HCT116 (cell line): ENCODE results near the gene HOTAIR. TPM values are rescaled to one million over a fixed set of nuclear protein-coding genes. Genes with fewer than 3 reads are reported as not detected.

Experiments
- ATAC-seq: fragments of 200-7000 bp; cut with Tn5 transposase; 2 replicates; pipeline ENCODE4 v1.9.1; 2020; ENCODE audit warnings: mild to moderate bottlenecking, moderate library complexity
- BruUV-seq: library from RNA; stranded (reverse); fragments of 400-500 nt; replicated peaks from 2 replicates; lab custom pipeline; 2021; lab: Mats Ljungman, UMichigan
- CTCF ChIA-PET: fragments of 300-600 bp; sonication (Branson Sonifier 250); formaldehyde crosslinking; loops from one replicate; lab custom pipeline; 2021; ENCODE audit warnings: antibody characterized with exemption; lab: Charles Lee
- POLR2A ChIA-PET: fragments of 300-600, 350-600 bp; sonication (Branson Sonifier 250); formaldehyde crosslinking; loops from one replicate; lab custom pipeline; 2021; ENCODE audit warnings: antibody characterized with exemption; lab: Charles Lee
- RAD21 ChIA-PET, 2 experiments: fragments of 300-600 bp; sonication (Branson Sonifier 250); formaldehyde crosslinking; loops; one replicate each; lab custom pipeline; 2023; ENCODE audit warnings: low total read pairs in 2 of 2; ENCODE audit not compliant: uncharacterized antibody in 2 of 2, unreplicated experiment in 2 of 2, low non-redundant PET in 1 of 2; lab: Charles Lee
- DNase-seq: peaks from one replicate; pipeline ENCODE4 v3.0.0-alpha.2; 2010; ENCODE audit warnings: low read depth, low spot score
- H2AFZ ChIP-seq: fragments of 200-600 bp; shearing (Covaris generic), sonication (generic); 2 replicates; pipeline ENCODE4 v1.6.1; 2017; ENCODE audit warnings: low read depth, mixed run types, mixed read lengths, antibody characterized with exemption, low read length; ENCODE audit not compliant: poor library complexity, severe bottlenecking
- H3K27ac ChIP-seq: 2 replicates; pipeline ENCODE4 v1.5.1; 2012; ENCODE audit warnings: low read depth, low read length
- H3K27me3 ChIP-seq: fragments of 200-600 bp; sonication (generic); 2 replicates; pipeline ENCODE4 v1.6.1; 2016; ENCODE audit warnings: mixed run types, low read length, mixed read lengths; ENCODE audit not compliant: insufficient read depth
- H3K36me3 ChIP-seq, 2 experiments: fragments of 200-500 bp in 1 of 2; fragments of 200-600 bp in 1 of 2; sonication (Bioruptor generic) in 1 of 2; sonication (generic) in 1 of 2; 2 replicates each; pipeline versions ENCODE4 v1.5.1 to v1.6.1; 2014 to 2016; ENCODE audit warnings: low read length in 2 of 2, inconsistent platforms in 1 of 2, mixed read lengths in 1 of 2, mixed run types in 1 of 2; ENCODE audit not compliant: insufficient read depth in 2 of 2, control insufficient read depth in 1 of 2
- H3K4me1 ChIP-seq, 2 experiments: fragments of 200-600 bp in 1 of 2; sonication (generic) in 1 of 2; 2 replicates each; pipeline versions ENCODE4 v1.5.1 to v1.6.1; 2012 to 2017; ENCODE audit warnings: low read length in 2 of 2, inconsistent platforms in 1 of 2, mild to moderate bottlenecking in 1 of 2, mixed read lengths in 1 of 2, mixed run types in 1 of 2, moderate library complexity in 1 of 2; ENCODE audit not compliant: insufficient read depth in 2 of 2, control insufficient read depth in 1 of 2
- H3K4me2 ChIP-seq: fragments of 200-600 bp; sonication (generic); 2 replicates; pipeline ENCODE4 v1.6.1; 2017; ENCODE audit warnings: mixed run types, low read length, mixed read lengths
- H3K4me3 ChIP-seq, 2 experiments: fragments of 200-600 bp in 1 of 2; sonication (generic) in 1 of 2; replicated peaks in 1 of 2; 2 replicates each; pipeline ENCODE4 v1.5.1; 2011 to 2016; ENCODE audit warnings: low read length in 2 of 2, control low read depth in 1 of 2, low read depth in 1 of 2, mild to moderate bottlenecking in 1 of 2, mixed read lengths in 1 of 2, mixed run types in 1 of 2
- H3K79me2 ChIP-seq: fragments of 200-600 bp; sonication (generic); 2 replicates; pipeline ENCODE4 v1.6.1; 2017; ENCODE audit warnings: mild to moderate bottlenecking, mixed run types, low read length, moderate library complexity, mixed read lengths; ENCODE audit not compliant: insufficient read depth
- H3K9ac ChIP-seq: fragments of 200-600 bp; sonication (generic); 2 replicates; pipeline ENCODE4 v1.6.1; 2016; ENCODE audit warnings: low read length, mixed read lengths
- H3K9me2 ChIP-seq: fragments of 200-600 bp; sonication (generic), shearing (Covaris generic); 2 replicates; pipeline ENCODE4 v1.6.1; 2017; ENCODE audit warnings: mixed run types, mild to moderate bottlenecking, moderate library complexity; ENCODE audit not compliant: insufficient read depth
- H3K9me3 ChIP-seq, 2 experiments: fragments of 200-500 bp in 1 of 2; fragments of 200-600 bp in 1 of 2; sonication (Bioruptor generic) in 1 of 2; sonication (generic) in 1 of 2; 2 replicates each; pipeline ENCODE4 v1.6.1; 2014 to 2017; ENCODE audit warnings: low read length in 2 of 2, mixed read lengths in 2 of 2, inconsistent platforms in 1 of 2, low read depth in 1 of 2, mild to moderate bottlenecking in 1 of 2, mixed run types in 1 of 2, moderate library complexity in 1 of 2; ENCODE audit not compliant: control insufficient read depth in 1 of 2, insufficient read depth in 1 of 2
- H4K20me1 ChIP-seq: fragments of 200-600 bp; sonication (generic), shearing (Covaris generic); 2 replicates; pipeline ENCODE4 v1.6.1; 2017; ENCODE audit warnings: mixed run types, mild to moderate bottlenecking, moderate library complexity; ENCODE audit not compliant: insufficient read depth
- RAD21 ChIP-seq: IDR thresholded peaks from 2 replicates; pipeline ENCODE4 v1.6.1; 2012; ENCODE audit warnings: low read depth, mild to moderate bottlenecking
- SIN3A ChIP-seq: IDR thresholded peaks from 2 replicates; pipeline ENCODE4 v1.6.1; 2012; ENCODE audit warnings: low read depth
- YY1 ChIP-seq: IDR thresholded peaks from 2 replicates; pipeline ENCODE4 v1.6.1; 2011; ENCODE audit warnings: low read length, low read depth, moderate library complexity, mild to moderate bottlenecking; ENCODE audit not compliant: insufficient replicate concordance; ENCODE audit errors: extremely low read depth
- ZBTB33 ChIP-seq: IDR thresholded peaks from 2 replicates; pipeline ENCODE4 v1.6.1; 2011; ENCODE audit warnings: mild to moderate bottlenecking, low read length, moderate library complexity; ENCODE audit not compliant: insufficient replicate concordance; ENCODE audit errors: extremely low read depth
- ZFX ChIP-seq: fragments of 450-650 bp; IDR thresholded peaks from 2 replicates; pipeline ENCODE4 v1.6.1; 2017
- intact Hi-C: fragments of 100-400 bp; cut with micrococcal nuclease; formaldehyde crosslinking; loops from 2 replicates; pipeline ENCODE4 v1.10.0; 2022
- total RNA-seq: library from RNA; stranded (reverse); gene quantifications from one replicate; pipeline ENCODE4 v1.2.1, GENCODE V29; 2021; ENCODE audit not compliant: unreplicated experiment
- TF ChIP-seq, protein P1 (sequence below): IDR thresholded peaks from 2 replicates; pipeline ENCODE4 v1.6.1; 2012; ENCODE audit warnings: low read depth
- TF ChIP-seq, protein P2 (sequence below): IDR thresholded peaks from 2 replicates; pipeline ENCODE4 v1.6.1; 2012

HOTAIR gene
- total RNA-seq, 1 experiment from 2014 or later = 0.25 TPM

- Histone ChIP-seq H3K9me2 (no peaks in the 10 kb centered on the region), H3K36me3 (no peaks in the 10 kb centered on the region), H3K79me2 (no peaks in the 10 kb centered on the region), H2AFZ (no peak overlapping the region), H3K4me2 (no peak overlapping the region)
- no peak for DNase-seq
- BruUV-seq = TSS peak; percentile 32
- ChIA-PET POLR2A (interaction anchor here (1.0 kb wide), 1 partner anchor 9 kb away, joined by 3 read pairs; no protein-coding TSS in a partner anchor), CTCF (interaction anchor here (1.0 to 5.7 kb wide), 6 partner anchors 18 to 229 kb away, joined by 3 to 35 read pairs (median 6); no protein-coding TSS in a partner anchor)
- no peak for TF ChIP-seq SIN3A
- TF ChIP-seq, protein P1, sequence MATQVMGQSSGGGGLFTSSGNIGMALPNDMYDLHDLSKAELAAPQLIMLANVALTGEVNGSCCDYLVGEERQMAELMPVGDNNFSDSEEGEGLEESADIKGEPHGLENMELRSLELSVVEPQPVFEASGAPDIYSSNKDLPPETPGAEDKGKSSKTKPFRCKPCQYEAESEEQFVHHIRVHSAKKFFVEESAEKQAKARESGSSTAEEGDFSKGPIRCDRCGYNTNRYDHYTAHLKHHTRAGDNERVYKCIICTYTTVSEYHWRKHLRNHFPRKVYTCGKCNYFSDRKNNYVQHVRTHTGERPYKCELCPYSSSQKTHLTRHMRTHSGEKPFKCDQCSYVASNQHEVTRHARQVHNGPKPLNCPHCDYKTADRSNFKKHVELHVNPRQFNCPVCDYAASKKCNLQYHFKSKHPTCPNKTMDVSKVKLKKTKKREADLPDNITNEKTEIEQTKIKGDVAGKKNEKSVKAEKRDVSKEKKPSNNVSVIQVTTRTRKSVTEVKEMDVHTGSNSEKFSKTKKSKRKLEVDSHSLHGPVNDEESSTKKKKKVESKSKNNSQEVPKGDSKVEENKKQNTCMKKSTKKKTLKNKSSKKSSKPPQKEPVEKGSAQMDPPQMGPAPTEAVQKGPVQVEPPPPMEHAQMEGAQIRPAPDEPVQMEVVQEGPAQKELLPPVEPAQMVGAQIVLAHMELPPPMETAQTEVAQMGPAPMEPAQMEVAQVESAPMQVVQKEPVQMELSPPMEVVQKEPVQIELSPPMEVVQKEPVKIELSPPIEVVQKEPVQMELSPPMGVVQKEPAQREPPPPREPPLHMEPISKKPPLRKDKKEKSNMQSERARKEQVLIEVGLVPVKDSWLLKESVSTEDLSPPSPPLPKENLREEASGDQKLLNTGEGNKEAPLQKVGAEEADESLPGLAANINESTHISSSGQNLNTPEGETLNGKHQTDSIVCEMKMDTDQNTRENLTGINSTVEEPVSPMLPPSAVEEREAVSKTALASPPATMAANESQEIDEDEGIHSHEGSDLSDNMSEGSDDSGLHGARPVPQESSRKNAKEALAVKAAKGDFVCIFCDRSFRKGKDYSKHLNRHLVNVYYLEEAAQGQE = no peak
- no peak for TF ChIP-seq ZBTB33
- no peak for TF ChIP-seq ZFX
- no peak for TF ChIP-seq YY1
- TF ChIP-seq, protein P2, sequence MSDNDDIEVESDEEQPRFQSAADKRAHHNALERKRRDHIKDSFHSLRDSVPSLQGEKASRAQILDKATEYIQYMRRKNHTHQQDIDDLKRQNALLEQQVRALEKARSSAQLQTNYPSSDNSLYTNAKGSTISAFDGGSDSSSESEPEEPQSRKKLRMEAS = no peak
- TF ChIP-seq RAD21 = no peak
- TF ChIP-seq, all 23 proteins: peak for 0
- H3K9me3 ChIP-seq = no peaks in the 10 kb centered on the region
- no peak for ATAC-seq
- no peak overlapping the region for H3K27ac ChIP-seq
- H4K20me1 ChIP-seq = no peaks in the 10 kb centered on the region
- no peak overlapping the region for H3K9ac ChIP-seq
- no peak overlapping the region for H3K4me3 ChIP-seq
- H3K4me1 ChIP-seq = peaks cover 4 to 17% of the 10 kb centered on the region in 2 experiments
- H3K27me3 ChIP-seq = no peaks in the 10 kb centered on the region
- intact Hi-C loops = loop anchor here (2.0 to 5.0 kb wide), 3 partner anchors 215 to 229 kb away; no protein-coding TSS in a partner anchor
- RAD21 ChIA-PET = no interaction called here
Observed at GRCh38 chr12:53985994-53986685, 11.4 kb upstream of the HOTAIR start.
